Measurements from ENCODE around the gene JMJD1C. TPM values are rescaled to one million over a fixed set of nuclear protein-coding genes. Genes with fewer than 3 reads are reported as not detected.
A peak's percentile ranks its signal among the peaks of the same experiment; 100 is the strongest.
"Not testable (repeated sequence)": the region's sequence is repeated elsewhere in the genome, so short reads cannot be mapped to it uniquely, and the experiment has no call there.

The JMJD1C gene
- total RNA-seq, 1 experiment from 2014 or later: 91.9 TPM

DNA sequence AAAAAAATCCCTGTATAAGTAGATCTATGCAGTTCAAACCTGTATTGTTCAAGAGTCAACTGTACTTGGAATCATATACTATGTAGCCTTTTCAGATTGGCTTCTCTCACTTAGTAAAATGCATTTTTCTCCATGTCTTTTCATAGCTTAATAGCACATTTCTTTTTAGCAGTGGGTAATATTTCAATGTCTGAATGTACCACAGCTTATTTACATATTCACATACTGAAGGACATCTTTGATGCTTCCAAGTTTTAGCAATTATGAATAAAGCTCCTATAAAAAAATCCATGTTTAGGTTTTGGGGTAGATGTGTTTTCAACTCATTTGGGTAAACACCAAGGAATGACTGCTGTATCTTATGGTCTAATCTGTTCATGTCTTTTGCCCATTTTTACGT lies 177.6 kb downstream of the JMJD1C start:
- CTCF ChIA-PET: interaction anchor here (0.6 to 1.3 kb wide), 2 partner anchors 13 to 121 kb away, joined by 3 read pairs; no protein-coding TSS in a partner anchor
- no peak for DNase-seq (ENCODE audit: unreplicated experiment)
- Mint-ChIP-seq H3K36me3 (ENCODE audit: insufficient read depth, unreplicated experiment) (no peaks in the 10 kb centered on the region), H3K27ac (ENCODE audit: low read depth, unreplicated experiment) (no peak overlapping the region), H3K9me3 (ENCODE audit: unreplicated experiment) (no peaks in the 10 kb centered on the region), H3K4me1 (ENCODE audit: insufficient read depth, unreplicated experiment) (peaks cover 6% of the 10 kb centered on the region), H3K4me3 (ENCODE audit: unreplicated experiment) (no peak overlapping the region), H3K27me3 (ENCODE audit: insufficient read depth, unreplicated experiment) (no peaks in the 10 kb centered on the region)
- TF ChIP-seq, protein P1, sequence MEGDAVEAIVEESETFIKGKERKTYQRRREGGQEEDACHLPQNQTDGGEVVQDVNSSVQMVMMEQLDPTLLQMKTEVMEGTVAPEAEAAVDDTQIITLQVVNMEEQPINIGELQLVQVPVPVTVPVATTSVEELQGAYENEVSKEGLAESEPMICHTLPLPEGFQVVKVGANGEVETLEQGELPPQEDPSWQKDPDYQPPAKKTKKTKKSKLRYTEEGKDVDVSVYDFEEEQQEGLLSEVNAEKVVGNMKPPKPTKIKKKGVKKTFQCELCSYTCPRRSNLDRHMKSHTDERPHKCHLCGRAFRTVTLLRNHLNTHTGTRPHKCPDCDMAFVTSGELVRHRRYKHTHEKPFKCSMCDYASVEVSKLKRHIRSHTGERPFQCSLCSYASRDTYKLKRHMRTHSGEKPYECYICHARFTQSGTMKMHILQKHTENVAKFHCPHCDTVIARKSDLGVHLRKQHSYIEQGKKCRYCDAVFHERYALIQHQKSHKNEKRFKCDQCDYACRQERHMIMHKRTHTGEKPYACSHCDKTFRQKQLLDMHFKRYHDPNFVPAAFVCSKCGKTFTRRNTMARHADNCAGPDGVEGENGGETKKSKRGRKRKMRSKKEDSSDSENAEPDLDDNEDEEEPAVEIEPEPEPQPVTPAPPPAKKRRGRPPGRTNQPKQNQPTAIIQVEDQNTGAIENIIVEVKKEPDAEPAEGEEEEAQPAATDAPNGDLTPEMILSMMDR (IDR thresholded peaks at IDR 0.05; ENCODE audit: unreplicated experiment): no peak
- intact Hi-C loops (cut with micrococcal nuclease): no loop called here
- BruUV-seq (replicated peaks): no TSS peak
- POLR2A ChIA-PET: interaction anchor here (0.6 to 1.0 kb wide), 2 partner anchors 102 to 343 kb away, joined by 3 read pairs; no protein-coding TSS in a partner anchor

DNA sequence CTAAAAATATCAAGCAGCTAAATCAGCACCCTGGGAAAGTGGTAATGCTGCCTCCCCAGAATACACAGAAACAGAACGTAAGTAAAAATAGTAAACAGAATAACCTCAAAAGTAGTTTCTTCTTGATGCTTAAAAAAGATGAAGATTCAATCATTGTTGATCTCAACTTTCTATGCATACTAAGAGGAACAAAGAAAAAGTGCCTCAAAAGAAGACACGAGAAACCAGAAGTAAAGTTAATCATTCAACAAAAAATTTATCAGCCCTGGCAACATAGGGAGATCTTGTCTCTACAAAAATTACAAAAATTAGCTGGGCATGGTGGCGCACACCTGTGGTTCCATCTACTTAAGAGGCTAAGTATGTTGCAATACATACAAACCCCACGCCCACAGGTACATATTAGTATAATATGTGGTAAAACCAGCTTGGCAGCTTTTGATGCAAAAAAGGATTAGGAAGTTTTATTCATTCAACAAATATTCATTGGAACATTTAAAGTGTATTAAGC lies 179.0 kb downstream of the JMJD1C start:
- BruUV-seq (replicated peaks): no TSS peak

DNA sequence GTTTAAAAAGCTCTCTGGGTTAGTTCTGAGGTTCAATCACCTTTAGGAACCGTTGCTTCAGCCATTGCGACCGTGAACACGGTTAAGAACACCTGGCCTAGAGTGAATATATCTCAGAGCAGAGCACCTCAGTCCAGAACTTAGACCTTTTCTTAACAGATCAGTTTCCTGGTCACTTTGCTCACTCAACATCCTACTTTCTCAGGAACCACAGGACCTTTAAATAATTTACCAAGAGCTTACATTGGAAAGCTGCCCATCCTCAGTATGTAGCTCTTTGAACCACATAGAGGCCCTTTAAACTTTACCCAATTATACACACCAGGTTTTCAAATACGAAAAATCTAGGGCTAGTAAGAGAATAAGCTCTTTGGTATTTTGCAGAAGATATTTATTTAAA lies 179.4 kb downstream of the JMJD1C start:
- POLR2A ChIA-PET: interaction anchor here (0.6 to 1.4 kb wide), 4 partner anchors 11 to 310 kb away, joined by 3 to 4 read pairs (median 3); no protein-coding TSS in a partner anchor
- CTCF ChIA-PET: interaction anchor here (1.1 kb wide), 1 partner anchor 13 kb away, joined by 4 read pairs; no protein-coding TSS in a partner anchor
- no TSS peak for BruUV-seq (replicated peaks)
- intact Hi-C loops (cut with micrococcal nuclease): no loop called here
- Mint-ChIP-seq H3K4me3 (ENCODE audit: unreplicated experiment) (no peak overlapping the region), H3K4me1 (ENCODE audit: insufficient read depth, unreplicated experiment) (peaks cover 6% of the 10 kb centered on the region), H3K9me3 (ENCODE audit: unreplicated experiment) (no peaks in the 10 kb centered on the region), H3K36me3 (ENCODE audit: insufficient read depth, unreplicated experiment) (peaks cover 2% of the 10 kb centered on the region), H3K27ac (ENCODE audit: low read depth, unreplicated experiment) (no peak overlapping the region), H3K27me3 (ENCODE audit: insufficient read depth, unreplicated experiment) (no peaks in the 10 kb centered on the region)
- no peak for DNase-seq (ENCODE audit: unreplicated experiment)
- TF ChIP-seq, protein P1 (IDR thresholded peaks at IDR 0.05; ENCODE audit: unreplicated experiment): no peak

More for the DNA sequence above, 179.0 kb downstream of the JMJD1C start:
- H3K27ac Mint-ChIP-seq (ENCODE audit: low read depth, unreplicated experiment): no peak overlapping the region
- H3K27me3 Mint-ChIP-seq (ENCODE audit: insufficient read depth, unreplicated experiment): no peaks in the 10 kb centered on the region
- peaks cover 6% of the 10 kb centered on the region for H3K4me1 Mint-ChIP-seq (ENCODE audit: insufficient read depth, unreplicated experiment)
- no peak overlapping the region for H3K4me3 Mint-ChIP-seq (ENCODE audit: unreplicated experiment)
- H3K36me3 Mint-ChIP-seq (ENCODE audit: insufficient read depth, unreplicated experiment): no peaks in the 10 kb centered on the region
- H3K9me3 Mint-ChIP-seq (ENCODE audit: unreplicated experiment): no peaks in the 10 kb centered on the region
- ChIA-PET POLR2A (interaction anchor here (0.6 to 1.4 kb wide), 3 partner anchors 12 to 59 kb away, joined by 3 to 4 read pairs (median 3); no protein-coding TSS in a partner anchor), CTCF (interaction anchor here (1.1 kb wide), 1 partner anchor 14 kb away, joined by 4 read pairs; no protein-coding TSS in a partner anchor)
- intact Hi-C loops (cut with micrococcal nuclease): no loop called here
- DNase-seq (ENCODE audit: unreplicated experiment): no peak
- TF ChIP-seq, protein P1 (IDR thresholded peaks at IDR 0.05; ENCODE audit: unreplicated experiment): no peak

DNA sequence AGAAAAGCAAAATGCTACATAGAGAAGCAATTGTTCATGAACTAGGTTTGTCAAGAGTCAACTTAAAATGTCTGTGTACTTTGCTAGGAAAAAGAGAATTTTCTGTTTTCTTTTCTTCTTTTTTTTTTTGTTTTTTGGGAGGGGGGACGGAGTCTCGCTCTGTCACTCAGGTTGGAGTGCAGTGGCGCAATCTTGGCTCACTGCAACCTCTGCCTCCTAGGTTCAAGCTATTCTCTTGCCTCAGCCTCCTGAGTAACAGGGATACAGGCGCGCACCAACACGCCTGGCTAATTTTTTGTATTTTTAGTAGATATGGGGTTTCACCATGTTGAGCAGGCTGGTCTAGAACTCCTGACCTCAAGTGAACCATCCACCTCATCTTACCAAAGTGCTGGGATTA lies 181.9 kb downstream of the JMJD1C start:
- CTCF ChIA-PET: interaction anchor here (0.6 to 0.7 kb wide), 2 partner anchors 198 to 344 kb away, joined by 3 to 4 read pairs; no protein-coding TSS in a partner anchor

More for the DNA sequence above, 181.9 kb downstream of the JMJD1C start:
- H3K4me3 Mint-ChIP-seq (ENCODE audit: unreplicated experiment); intact Hi-C loops (cut with micrococcal nuclease); H3K4me1 Mint-ChIP-seq (ENCODE audit: insufficient read depth, unreplicated experiment); H3K27me3 Mint-ChIP-seq (ENCODE audit: insufficient read depth, unreplicated experiment); H3K36me3 Mint-ChIP-seq (ENCODE audit: insufficient read depth, unreplicated experiment); H3K9me3 Mint-ChIP-seq (ENCODE audit: unreplicated experiment); BruUV-seq (replicated peaks); H3K27ac Mint-ChIP-seq (ENCODE audit: low read depth, unreplicated experiment): not testable (repeated sequence)
- POLR2A ChIA-PET: interaction anchor here (0.7 to 2.3 kb wide), 3 partner anchors 12 to 305 kb away, joined by 3 to 11 read pairs (median 4); no protein-coding TSS in a partner anchor
- peak; percentile 21 for DNase-seq (ENCODE audit: unreplicated experiment)

Measured in MCF 10A (cell line).